22Rv1 (cell line): Measurements from ENCODE around the gene VEGFA.

Experiments used
- ZFX ChIP-seq: fragments of 450-650 bp; IDR thresholded peaks from 2 replicates; pipeline ENCODE4 v1.6.1; 2017; ENCODE audit warnings: antibody characterized with exemption, borderline replicate concordance
- TF ChIP-seq, protein P1 (sequence below): fragments of 450-650 bp; IDR thresholded peaks from 2 replicates; pipeline ENCODE4 v1.5.1; 2017; ENCODE audit warnings: mild to moderate bottlenecking

DNA sequence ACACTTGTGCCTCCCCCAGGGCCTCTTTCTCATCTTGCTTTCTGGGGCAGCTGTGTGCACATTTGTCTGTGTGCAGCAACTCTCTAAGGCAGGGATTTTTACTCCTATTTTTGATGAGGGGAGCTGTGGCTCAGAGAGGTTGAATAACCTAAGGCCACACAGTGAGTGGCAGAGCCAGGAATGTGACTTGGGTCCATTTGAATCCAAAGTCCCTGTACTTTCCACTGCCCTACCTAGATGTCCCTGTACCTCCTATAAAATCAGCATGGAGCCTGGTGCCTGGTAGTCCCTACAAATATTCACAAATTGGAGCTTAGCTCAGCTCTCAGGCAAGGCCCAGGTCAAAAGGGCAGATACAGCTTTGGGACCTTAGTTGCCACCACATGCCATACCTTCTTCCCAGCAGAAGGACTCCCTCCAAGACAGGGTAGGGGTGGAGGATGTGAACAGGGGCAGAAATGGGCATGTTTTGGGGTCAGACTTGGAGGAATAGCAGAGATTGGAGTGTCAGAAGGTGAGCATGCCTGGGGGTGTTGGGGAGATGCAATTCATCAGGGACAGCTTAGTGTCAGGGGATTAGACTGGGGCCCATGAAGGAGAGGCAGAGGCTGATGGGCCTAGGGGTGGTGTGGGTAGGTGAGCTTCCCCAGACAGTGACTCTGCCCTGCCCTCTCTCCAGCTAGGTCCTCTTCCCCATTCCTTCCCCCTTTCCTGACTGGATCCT lies 4.1 kb upstream of the VEGFA start:
- TF ChIP-seq, protein P1, sequence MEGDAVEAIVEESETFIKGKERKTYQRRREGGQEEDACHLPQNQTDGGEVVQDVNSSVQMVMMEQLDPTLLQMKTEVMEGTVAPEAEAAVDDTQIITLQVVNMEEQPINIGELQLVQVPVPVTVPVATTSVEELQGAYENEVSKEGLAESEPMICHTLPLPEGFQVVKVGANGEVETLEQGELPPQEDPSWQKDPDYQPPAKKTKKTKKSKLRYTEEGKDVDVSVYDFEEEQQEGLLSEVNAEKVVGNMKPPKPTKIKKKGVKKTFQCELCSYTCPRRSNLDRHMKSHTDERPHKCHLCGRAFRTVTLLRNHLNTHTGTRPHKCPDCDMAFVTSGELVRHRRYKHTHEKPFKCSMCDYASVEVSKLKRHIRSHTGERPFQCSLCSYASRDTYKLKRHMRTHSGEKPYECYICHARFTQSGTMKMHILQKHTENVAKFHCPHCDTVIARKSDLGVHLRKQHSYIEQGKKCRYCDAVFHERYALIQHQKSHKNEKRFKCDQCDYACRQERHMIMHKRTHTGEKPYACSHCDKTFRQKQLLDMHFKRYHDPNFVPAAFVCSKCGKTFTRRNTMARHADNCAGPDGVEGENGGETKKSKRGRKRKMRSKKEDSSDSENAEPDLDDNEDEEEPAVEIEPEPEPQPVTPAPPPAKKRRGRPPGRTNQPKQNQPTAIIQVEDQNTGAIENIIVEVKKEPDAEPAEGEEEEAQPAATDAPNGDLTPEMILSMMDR, result no peak
- TF ChIP-seq ZFX, result no peak
